DLD1 (cell line): ENCODE results near the gene IRF5.
"Not testable (repeated sequence)": the region's sequence is repeated elsewhere in the genome, so short reads cannot be mapped to it uniquely, and the experiment has no call there.

Source experiments
- in situ Hi-C: cut with HindIII; loops from 2 replicates; pipeline ENCODE4 v1.10.0; 2017; ENCODE audit warnings: low sequenced_read_pairs

The IRF5 gene

GRCh38 chr7:128906001-128906765 lies 31.5 kb upstream of the IRF5 start:
- in situ Hi-C loops, result no loop called here

- in situ Hi-C loops, result no loop called here
Measured at GRCh38 chr7:128906766-128907559, 30.8 kb upstream of the IRF5 start.

GRCh38 chr7:128908750-128909624 lies 28.7 kb upstream of the IRF5 start:
- in situ Hi-C loops, result no loop called here

- in situ Hi-C loops, result no loop called here
Measured at GRCh38 chr7:128909625-128910568, 27.8 kb upstream of the IRF5 start.

GRCh38 chr7:128910569-128910945 lies 27.2 kb upstream of the IRF5 start, which contains the start of gene KCP:
KCP (minus strand) TSS chr7:128910709; CDS start chr7:128910676, 33 bp downstream.
- in situ Hi-C loops, result no loop called here

- in situ Hi-C loops, result no loop called here
Measured at GRCh38 chr7:128911423-128912031, 26.2 kb upstream of the IRF5 start.

GRCh38 chr7:128912281-128912680 lies 25.4 kb upstream of the IRF5 start:
- in situ Hi-C loops, result no loop called here

- in situ Hi-C loops, result not testable (repeated sequence)
Measured at GRCh38 chr7:128912709-128913495, 24.8 kb upstream of the IRF5 start.

- in situ Hi-C loops, result no loop called here
Measured at GRCh38 chr7:128913870-128914565, 23.7 kb upstream of the IRF5 start.

- in situ Hi-C loops, result no loop called here
Measured at GRCh38 chr7:128914566-128915151, 23.1 kb upstream of the IRF5 start.

GRCh38 chr7:128915271-128915819 lies 22.4 kb upstream of the IRF5 start:
- in situ Hi-C loops, result no loop called here

- in situ Hi-C loops, result no loop called here
Measured at GRCh38 chr7:128915841-128916642, 21.7 kb upstream of the IRF5 start.

GRCh38 chr7:128916643-128916915 lies 21.1 kb upstream of the IRF5 start:
- in situ Hi-C loops, result no loop called here

- in situ Hi-C loops, result no loop called here
Measured at GRCh38 chr7:128917122-128917521, 20.6 kb upstream of the IRF5 start.

- in situ Hi-C loops, result no loop called here
Measured at GRCh38 chr7:128918016-128918665, 19.6 kb upstream of the IRF5 start.

GRCh38 chr7:128919241-128919640 lies 18.5 kb upstream of the IRF5 start:
- in situ Hi-C loops, result no loop called here
